Measurements from ENCODE around the gene C1orf50.

- TF ChIP-seq POLR2AphosphoS5 (IDR thresholded peaks at IDR 0.05; ENCODE audit: low read depth) (no peak), REST (IDR thresholded peaks at IDR 0.05; ENCODE audit: insufficient replicate concordance, low read depth) (no peak)
Measured at GRCh38 chr1:42736571-42737200, 30.4 kb upstream of the C1orf50 start.

Data from HL-60 (cell line).